Stomach (tissue), 4 donors: ENCODE data around the gene IP6K1.

Source experiments
- EP300 ChIP-seq: sonication (generic); formaldehyde crosslinking; IDR thresholded peaks from one replicate; pipeline ENCODE4 v1.6.1; 2017; ENCODE audit warnings: antibody characterized with exemption
- POLR2A ChIP-seq, 4 donors: fragments of 450-650 bp; IDR thresholded peaks; one replicate each; pipeline ENCODE4 v1.6.1; 2016; ENCODE audit warnings: antibody characterized with exemption in 4 of 4, control low read depth in 2 of 4, mild to moderate bottlenecking in 1 of 4, moderate library complexity in 1 of 4
- POLR2AphosphoS5 ChIP-seq, 3 donors: sonication (generic); formaldehyde crosslinking; IDR thresholded peaks; one replicate each; pipeline ENCODE4 v1.6.1; 2016; ENCODE audit warnings: antibody characterized with exemption in 3 of 3
- TF ChIP-seq, protein P1 (sequence below), 7 experiments: fragments of 450-650 bp in 4 of 7; fragments of 200-600 bp in 3 of 7; sonication (generic) in 3 of 7; IDR thresholded peaks; one replicate each; pipeline ENCODE4 v1.5.1; 2016 to 2019; ENCODE audit warnings: antibody characterized with exemption in 7 of 7, control low read depth in 2 of 7, mild to moderate bottlenecking in 1 of 7

DNA sequence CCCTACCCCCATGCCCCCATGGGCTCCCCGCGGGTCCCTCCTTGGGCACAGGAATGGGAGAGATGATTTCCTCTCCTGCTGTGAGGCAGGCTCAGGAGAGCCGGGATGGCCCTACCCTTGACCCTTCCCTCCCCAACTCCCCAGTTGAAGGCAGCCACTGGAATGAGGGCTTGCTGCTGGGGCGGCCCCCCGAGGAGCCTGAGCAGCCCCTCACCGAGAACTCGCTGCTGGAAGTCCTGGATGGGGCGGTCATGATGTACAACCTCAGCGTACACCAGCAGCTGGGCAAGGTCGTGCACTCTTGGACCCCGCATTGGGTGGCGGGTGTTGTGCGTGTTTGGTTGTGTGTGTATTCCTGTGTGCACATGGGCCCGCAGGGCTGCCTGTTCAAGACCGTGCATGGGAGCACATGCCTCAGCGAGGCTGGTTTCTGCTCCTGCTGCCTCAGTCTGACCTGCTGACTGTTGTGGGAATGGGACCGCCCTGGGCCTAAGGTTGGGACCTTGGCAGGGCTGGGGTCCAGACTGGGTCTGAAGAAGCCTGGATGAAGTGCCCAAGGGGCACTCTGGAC, 80.9 kb downstream of the IP6K1 start:
- TF ChIP-seq, protein P1, sequence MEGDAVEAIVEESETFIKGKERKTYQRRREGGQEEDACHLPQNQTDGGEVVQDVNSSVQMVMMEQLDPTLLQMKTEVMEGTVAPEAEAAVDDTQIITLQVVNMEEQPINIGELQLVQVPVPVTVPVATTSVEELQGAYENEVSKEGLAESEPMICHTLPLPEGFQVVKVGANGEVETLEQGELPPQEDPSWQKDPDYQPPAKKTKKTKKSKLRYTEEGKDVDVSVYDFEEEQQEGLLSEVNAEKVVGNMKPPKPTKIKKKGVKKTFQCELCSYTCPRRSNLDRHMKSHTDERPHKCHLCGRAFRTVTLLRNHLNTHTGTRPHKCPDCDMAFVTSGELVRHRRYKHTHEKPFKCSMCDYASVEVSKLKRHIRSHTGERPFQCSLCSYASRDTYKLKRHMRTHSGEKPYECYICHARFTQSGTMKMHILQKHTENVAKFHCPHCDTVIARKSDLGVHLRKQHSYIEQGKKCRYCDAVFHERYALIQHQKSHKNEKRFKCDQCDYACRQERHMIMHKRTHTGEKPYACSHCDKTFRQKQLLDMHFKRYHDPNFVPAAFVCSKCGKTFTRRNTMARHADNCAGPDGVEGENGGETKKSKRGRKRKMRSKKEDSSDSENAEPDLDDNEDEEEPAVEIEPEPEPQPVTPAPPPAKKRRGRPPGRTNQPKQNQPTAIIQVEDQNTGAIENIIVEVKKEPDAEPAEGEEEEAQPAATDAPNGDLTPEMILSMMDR (IDR thresholded peaks at IDR 0.05): no peak
- TF ChIP-seq EP300: no peak
- no peak for TF ChIP-seq POLR2A (IDR thresholded peaks at IDR 0.05)
- TF ChIP-seq POLR2AphosphoS5 (IDR thresholded peaks at IDR 0.05): no peak
